ENCODE data around the gene PES1. TPM values are rescaled to one million over a fixed set of nuclear protein-coding genes. Genes with fewer than 3 reads are reported as not detected.
A peak's percentile ranks its signal among the peaks of the same experiment; 100 is the strongest.
"Not testable (repeated sequence)": the region's sequence is repeated elsewhere in the genome, so short reads cannot be mapped to it uniquely, and the experiment has no call there.

PES1 gene
- total RNA-seq, 1 experiment from 2014 or later, result 178 TPM

DNA sequence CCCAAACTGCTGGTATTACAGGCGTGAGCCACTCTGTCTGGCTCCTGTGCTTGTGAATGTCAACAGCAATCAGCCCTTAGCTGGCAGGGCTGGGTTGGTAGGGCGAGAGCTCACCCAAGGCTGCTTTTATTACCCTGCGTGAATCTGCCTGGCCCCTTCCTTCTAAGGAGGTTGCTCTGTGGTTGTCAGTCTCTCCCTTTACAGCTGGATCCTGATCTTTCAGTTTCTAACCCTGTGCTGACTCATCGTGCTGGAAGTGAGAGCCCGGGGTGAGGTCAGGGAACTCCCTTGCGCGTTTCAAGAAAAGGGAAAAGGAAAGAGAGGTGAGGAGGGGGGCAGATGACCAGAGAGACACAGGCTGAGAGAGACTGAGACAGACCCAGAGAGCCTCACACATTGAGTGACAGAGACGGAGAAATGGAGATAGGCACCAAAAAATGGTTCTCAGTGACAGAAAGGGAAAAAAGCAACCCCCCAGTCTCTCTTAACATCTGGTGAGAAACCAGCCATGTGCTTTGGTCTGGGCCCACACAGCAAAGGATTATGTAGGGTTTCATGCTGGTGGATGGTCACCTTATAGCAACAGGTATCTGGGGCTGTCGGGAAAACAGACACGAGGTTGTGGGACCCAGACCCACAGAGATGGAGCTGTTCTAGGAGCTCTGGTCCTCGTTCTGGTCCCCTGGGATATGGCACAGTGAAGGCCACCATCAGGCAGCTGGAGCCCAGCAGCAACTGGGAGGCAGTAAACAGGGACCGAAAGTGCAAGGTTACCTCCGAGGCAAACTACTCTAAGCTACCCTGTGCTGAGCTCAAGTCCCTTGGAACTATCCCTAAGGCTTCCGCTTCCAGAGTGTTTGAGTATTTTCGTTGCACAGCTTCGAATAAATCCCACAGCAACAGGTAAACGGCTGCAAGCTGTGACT lies 17.8 kb upstream of the PES1 start:
- peak; percentile 87 for DNase-seq (ENCODE audit: low read depth)

DNA sequence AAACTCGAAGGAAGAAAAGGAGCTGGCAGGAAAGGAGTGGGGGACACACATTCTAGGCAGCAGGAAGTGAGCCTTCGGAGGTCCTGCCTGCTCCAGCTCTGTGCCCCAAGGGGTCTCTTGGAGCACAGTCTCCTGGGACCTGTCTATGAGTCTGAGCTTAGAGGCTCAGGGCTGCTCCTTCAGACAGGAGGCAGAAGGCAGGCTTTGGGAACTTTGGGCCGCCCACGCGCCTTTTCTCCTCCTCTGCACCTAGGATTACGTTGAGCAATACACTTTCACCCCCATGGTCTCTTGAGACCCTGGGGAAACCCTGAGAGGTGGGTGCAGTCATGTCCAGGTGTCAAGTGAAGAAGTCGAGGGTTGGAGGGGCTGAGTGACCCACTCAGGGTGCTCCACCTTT lies 16.2 kb upstream of the PES1 start:
- no peak for DNase-seq (ENCODE audit: low read depth)

DNA sequence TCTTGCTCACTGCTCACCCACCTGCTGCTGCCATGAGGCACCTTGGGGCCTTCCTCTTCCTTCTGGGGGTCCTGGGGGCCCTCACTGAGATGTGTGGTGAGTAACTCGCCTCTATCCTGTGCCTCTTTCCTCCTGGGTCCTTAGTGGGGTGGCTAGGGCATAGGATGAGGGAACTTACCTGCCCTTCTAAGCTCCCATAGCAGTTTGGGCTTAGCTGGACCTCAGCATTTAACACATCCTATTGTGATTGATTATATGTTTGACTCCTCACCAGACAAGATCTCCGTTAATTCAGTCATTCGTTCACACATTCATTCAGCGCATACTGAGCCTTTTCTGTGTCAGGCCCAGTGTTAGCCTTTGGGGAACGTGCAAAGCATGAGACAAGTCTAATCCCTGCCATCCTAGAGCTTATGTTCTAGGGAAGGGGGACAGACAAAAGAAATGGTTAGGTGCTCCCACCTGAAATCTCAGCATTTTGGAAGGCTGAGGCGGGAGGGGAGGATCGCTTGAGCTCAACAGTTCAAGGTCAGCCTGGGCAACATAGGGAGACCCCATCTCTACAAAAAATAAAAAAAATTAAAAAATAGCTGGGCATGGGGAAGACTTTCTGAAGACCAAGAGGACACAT lies 15.7 kb upstream of the PES1 start:
- no peak for DNase-seq (ENCODE audit: low read depth)

DNA sequence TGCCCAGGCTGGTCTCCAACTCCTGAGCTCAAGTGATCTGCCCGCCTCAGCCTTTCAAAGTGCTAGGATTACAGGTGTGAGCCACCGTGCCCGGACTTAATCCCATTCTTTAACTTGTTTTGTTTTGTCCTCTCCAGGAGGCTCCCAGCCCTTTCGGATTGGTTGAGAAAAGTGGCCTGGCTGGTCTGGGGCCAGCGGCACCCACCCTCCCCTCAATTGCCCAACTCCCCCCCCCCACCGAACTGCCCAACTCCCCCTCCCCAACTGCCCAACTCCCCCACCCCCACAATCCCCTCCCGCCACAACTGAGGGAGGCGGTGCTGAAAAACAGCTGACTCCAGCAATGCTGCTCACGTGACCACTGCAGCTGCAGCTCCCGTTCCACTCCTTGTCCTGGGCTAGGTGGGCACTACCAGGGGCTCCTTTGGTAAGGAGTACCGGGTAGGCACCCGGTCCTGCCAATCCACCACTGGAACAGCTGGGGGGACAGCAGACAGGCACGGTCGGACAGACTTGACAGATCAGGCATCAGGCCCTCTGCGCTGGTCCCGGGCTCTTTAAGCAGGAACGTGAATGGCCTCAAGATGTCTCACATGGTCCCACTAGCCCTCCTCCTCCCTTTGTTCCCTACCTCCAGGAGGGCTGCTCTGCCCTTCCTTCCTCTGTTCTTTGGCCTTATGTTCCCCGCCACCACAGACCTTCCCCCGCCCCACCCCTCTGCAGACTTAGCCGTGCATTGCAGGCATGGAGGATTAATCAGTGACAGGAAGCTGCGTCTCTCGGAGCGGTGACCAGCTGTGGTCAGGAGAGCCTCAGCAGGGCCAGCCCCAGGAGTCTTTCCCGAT lies 15.0 kb upstream of the PES1 start, which contains the start of gene TCN2:
TCN2 (plus strand) TSS at position 720 of the 845 bp plus-strand sequence. CDS start 158 bp downstream, outside the sequence.
- peak; percentile 75 for DNase-seq (ENCODE audit: low read depth)

DNA sequence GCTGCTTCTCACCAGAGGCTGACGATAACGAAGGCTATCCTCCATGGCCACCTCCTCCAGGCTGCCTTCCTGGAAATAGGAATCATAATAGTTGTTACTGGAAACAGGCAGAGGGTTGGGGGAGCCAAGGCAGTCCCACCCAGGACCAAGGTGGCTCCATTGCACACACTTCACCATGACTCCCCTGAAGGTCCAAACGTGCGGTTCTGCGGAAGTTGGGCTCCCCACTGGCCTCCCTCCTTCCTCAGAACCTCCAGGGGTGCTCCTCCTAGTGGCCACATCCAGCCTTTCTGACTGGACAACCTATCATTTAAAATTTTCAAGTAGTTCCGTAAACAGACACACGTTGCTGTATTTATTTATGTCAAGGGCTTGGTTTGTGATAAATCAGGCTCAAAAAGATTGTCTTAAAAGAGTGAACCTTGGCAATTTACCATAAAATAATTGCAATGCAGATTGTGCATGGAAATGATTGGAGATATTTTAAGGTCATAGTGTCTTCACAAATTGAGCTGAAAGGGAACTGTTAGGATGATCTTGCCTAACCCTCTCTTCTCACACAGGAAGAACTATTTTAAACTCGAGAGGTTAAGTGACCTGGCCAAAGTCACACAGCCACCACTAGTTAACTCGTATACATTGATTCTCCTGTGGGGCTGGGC lies 13.9 kb upstream of the PES1 start:
- DNase-seq (ENCODE audit: low read depth), result peak; percentile 38

DNA sequence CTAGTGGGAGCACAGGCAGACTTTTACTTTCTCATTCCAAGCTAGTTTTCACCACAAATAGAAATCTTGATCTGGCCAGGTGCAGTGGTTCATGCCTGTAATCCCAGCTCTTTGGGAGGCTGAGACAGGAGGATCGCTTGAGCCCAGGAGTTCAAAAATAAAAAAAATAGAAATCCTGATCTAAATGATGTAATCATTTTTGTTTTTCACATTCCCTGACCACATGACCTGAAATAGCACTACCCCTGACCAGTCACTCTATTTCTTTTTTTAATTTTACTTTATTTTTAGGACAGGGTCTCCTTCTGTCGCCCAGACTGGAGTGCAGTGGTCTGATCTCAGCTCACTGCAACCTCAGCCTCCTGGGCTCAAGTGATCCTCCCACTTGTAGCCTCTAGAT lies 13.0 kb upstream of the PES1 start:
- no peak for DNase-seq (ENCODE audit: low read depth)

DNA sequence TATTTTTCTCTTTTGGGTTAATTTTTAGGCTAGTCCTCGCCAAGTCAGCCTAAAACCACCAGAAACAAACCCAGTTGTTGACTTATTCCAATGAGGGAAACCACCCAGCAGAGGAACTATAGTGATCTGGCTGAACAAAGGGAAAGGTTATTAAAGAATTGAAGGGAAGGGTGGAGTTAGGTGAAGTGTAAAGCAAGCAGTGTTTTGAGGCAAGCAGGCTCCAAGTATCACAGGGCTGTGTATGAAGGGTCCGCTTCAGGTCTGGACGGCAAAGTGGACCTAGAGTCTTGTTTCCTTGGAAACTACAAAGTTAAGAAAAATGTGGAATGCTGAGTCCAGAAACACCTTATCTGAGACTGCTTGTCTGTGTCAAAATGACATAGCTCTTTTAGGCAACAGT lies 12.1 kb upstream of the PES1 start:
- no peak for DNase-seq (ENCODE audit: low read depth)

DNA sequence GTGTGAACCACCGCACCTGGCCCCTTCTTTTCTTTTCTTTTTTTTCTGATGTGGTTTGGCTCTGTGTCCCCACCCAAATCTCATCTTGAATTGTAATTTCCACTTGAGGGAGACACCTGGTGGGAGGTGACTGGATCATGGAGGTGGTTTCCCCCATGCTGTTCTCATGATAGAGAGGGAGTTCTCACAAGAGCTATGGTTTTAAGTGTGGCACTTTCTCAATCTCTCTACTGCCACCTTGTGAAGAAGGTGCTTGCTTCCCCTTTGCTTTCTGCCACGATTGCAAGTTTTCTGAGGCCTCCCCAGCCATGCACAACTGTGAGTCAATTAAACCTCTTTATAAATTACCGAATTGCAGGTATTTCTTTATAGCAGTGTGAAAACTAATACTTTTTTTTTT lies 10.3 kb upstream of the PES1 start:
- DNase-seq (ENCODE audit: low read depth), result peak; percentile 41

DNA sequence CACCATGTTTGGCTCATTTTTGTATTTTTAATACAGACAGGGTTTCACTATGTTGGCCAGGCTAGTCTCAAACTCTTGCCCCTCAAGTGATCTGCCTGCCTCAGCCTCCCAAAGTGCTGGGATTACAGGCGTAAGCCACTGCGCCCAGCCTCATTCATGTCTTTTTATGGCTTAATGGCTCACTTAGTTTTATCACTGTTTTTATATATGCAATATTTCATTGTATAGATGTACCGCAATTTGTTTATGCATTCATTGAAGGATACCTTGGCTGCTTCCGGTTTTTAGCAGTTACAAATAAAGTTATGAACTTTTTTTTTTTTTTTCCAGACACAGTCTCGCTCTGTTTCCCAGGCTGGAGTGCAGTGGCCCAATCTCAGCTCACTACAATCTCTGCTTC lies 9.8 kb upstream of the PES1 start:
- no peak for DNase-seq (ENCODE audit: low read depth)

DNA sequence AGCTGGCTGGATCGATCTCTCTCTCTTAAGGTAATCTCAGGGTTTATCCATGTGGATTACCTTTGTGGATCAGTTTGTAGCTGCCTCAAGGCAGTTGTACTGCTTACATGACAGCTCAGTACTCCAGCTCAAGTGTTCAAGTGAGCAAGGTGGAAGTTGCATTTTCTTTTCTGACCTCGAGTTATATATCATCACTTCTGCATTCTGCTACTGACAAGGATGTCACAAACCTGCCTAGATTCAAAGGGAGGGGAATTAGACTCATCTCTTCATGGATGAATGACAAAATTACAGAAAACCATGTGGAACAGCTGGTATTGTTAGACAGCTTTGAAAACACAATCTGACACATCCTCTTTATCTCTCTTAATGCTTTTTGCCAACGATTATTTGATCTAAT lies 9.2 kb upstream of the PES1 start:
- no peak for DNase-seq (ENCODE audit: low read depth)

DNA sequence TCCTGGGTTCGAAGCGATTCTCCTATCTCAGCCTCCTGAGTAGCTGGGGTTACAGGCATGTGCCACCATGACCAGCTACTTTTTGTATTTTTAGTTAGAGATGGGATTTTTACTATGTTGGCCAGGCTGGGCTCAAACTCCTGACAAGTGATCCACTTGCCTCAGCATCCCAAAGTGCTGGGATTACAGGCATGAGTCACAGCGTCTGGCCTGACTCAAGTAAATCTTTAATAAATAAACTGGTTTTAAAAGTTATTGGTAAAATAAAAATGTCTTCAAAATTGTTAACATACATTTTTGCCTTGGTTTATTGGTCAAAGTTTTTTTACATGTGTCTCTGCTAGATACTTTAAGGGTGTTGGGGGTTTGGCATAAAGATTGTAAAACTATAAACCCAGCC lies 7.3 kb upstream of the PES1 start:
- DNase-seq (ENCODE audit: low read depth), result no peak

DNA sequence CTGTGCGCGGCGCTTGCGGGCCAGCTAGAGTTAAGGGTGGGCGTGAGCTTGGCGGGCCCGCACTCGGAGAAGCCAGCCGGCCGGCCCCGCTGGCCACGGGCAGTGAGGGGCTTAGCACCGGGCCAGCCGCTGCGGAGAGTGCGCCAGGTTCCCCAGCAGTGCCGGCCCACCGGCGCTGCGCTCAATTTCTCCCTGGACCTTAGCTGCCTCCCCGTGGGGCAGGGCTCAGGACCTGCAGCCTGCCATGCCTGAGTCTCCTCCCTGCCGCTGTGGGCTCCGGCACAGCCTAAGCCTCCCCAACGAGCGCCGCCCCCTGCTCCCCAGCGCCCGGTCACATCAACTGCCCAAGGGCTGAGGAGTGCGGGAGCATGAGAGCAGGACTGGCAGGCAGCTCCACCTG lies 5.2 kb upstream of the PES1 start:
- DNase-seq (ENCODE audit: low read depth), result no peak

DNA sequence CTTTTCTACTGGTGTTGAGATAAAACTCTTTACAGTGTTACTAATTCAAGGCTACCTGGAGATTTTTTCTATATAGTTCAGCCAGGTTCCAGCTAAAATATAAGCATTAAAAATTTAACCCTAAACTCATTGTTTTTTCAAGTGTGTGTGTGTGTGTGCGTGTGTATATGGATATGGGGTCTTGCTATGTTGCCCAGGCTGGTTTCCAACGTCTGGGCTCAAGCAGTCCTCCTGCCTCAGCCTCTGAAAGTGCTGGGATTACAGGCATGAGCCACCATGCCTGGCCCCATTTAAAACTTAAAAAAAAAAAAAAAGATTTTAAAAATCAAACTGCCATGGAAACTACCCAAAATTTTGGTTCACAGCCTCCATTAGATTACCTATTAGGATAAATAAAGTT lies 4.5 kb upstream of the PES1 start:
- DNase-seq (ENCODE audit: low read depth), result no peak

DNA sequence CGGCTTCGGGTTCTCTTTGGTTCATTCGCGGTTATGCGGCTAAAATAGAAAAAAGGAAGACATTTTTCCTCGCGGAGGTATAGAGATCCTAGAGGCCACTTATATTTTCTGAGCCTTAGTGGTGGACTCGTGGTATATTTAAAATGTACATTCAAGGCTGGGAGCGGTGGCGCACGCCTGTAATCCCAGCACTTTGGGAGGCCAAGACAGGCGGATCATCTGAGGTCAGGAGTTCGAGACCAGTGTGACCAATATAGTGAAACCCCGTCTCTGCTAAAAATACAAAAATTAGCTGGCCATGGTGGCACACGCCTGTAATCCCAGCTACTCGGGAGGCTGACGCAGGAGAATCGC lies 627 bp upstream of the PES1 start:
- not testable (repeated sequence) for DNase-seq (ENCODE audit: low read depth)

DNA sequence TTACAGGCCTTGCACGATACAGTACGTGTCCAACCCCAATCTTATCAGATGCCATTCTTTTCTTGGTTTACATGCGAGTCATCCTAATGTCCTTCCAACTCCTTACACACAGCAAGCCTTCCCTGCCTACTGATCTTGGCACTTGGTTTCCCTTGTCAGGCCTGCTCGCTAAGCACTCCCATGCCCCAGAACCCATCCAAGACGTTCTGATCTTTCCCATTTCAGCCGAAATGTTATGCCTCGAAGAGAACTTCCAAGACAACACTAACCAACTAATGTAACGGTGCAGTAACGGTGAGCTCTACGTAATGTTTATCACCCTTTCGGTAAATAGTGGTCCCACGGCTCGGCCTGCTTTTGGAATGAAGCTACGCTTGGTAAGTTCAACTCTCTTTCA lies 521 bp downstream of the PES1 start:
- no peak for DNase-seq (ENCODE audit: low read depth)

DNA sequence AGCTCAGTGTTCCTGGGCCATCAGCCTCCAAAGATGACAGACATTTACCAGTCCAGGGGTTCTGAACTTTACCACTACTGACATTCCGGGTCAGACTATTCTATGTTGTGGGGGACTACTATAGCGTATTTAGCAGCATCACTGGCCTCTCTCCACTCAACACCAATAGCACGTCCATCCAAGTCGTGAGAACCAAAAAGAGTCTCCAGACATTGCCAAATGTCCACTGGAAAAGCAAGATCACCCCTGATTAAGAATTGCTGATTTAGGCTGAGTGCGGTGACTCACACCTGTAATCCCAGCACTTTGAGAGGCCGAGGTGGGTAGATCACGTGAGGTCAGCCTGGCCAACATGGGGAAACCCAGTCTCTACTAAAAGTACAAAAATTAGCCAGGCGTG lies 5.3 kb downstream of the PES1 start:
- DNase-seq (ENCODE audit: low read depth), result no peak

DNA sequence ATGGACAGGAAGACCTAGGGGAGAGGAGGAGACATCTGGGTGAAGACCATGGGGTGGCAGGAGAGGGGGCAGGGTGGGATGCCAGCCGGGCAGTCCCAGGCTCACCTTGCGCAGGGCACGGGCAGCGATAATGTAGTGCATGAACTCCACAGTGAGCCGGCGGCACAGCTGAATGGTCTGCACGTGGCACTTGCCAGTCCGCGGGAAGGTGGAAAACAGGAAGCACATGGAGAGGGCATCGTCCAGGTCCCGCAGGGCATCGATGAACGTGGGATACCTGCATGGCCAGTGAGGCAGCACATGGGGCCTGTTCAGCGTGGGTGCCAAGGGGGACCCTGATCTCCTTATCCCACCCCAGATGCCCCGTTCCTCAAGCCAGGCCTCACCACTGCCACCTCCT lies 7.3 kb downstream of the PES1 start:
- no peak for DNase-seq (ENCODE audit: low read depth)

DNA sequence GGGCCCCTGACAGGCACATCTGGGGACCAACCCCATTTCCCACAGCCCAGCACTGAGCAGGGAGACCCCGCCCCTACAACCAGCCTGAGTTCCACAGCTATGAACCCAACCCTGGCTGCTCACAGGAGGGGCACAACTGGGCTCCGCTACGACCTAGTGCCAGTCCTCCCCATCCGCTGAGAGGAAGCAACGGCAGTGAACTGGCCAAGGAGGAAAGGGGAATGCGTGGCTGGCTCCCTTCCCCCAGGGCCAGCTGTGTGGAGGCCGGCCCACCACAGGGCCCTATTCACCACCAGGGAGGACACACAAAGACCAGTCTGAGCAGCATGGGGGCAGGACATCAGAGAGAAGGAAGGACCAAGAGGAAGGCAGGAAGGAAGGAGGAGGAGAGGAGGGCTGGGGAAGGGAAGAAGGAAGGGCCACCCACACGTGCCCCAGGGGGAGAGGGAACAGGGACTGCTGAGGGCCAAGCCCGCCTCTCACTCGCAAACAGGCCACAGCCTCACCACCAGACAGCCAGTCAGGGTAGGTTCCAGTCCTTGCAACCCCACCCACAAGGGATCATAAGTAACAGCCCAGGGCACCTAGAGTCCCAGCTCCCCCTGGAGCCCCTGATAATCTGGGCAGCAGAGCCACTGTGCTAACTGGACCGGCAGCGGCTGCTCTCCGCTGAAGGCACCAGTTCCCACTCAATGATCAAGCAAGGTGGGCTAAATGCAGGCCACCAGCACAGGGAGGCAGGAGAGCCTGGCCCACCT lies 8.7 kb downstream of the PES1 start:
- no peak for DNase-seq (ENCODE audit: low read depth)

DNA sequence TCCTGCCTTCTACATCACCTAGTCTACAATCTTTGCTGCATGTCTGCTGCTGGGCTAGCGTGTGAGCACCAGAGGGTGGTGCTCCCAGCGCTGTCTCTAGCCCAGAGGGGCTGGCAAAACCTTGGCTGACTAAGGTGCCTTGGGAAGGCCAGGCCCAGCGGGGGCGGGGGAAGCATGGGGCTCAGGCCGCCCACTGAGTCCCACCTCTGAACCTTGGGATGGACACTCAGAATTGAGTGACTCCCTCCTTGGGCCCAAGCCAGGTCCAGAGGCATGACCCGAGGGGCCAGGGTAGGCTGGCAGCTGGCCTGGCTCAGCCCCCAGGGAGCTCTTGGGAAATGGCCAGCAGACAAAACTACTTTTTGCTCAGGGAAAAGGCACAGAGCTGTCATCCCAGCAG lies 9.7 kb downstream of the PES1 start:
- DNase-seq (ENCODE audit: low read depth), result no peak

DNA sequence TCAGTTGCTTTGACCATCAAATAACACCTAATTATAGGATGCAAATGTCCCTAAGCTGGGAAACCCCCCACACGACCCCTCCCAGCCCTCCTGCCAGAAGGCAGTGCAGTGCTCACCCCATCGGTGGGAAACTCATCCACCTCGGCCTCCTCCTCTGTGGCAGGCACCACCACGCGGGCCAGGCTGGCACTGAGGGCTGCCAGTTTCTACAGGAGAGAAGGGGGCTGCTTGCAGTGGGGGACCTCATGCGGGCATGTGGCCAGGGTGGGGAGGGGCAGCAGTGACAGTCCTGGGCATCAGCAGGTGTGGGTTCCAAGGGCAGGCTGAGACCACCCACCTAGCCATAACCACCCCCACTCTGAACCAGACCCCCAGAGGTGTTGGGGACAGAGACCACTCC lies 10.8 kb downstream of the PES1 start:
- no peak for DNase-seq (ENCODE audit: low read depth)

DNA sequence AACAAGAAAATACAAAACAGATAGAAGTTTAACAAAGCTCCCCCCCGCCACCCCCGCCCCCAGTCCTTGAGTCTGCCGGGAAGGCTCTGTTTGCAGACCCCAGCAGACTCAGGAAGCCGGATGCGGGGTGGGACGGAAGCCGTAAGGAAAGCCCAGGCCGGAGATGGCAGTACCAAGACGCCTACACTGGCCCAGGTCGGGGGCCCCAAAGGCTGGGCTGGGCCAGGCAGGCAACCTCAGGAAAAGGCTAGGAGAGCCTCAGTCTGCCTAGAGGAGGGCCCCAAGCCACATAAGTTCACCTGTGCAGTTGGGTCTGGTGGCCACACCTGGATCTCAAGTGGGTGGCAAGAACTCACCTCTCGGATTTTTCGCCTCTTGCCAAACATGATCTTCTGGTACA lies 13.2 kb downstream of the PES1 start:
- DNase-seq (ENCODE audit: low read depth), result no peak
